Erythroblast (primary cell): ENCODE results near the gene RPLP1.

Experiments
- GATA1 ChIP-seq: IDR thresholded peaks from 2 replicates; pipeline ENCODE4 v1.6.1; 2011; ENCODE audit warnings: low read depth, mild to moderate bottlenecking, control low read depth, low read length, moderate library complexity
- POLR2A ChIP-seq: IDR thresholded peaks from 2 replicates; pipeline ENCODE4 v1.6.1; 2011; ENCODE audit warnings: mild to moderate bottlenecking, low read length

DNA sequence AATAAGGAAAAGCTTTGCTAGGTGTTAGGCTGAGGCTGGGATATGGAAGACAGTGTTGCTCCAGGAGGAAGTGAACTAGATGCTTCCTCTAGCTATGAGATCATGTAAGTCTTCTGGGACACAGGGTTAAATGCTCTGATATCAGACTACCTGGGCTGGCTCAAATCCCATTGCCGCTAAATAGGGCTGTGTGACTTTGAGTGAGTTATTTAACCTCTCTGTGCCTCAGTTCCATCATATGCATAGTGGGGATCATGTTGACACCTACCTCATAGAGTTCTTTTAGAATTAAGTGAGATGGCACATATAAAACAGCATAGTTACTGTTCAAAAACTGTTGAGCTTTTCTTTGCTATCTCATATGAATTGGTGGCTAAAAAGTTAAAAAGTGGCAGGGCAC lies 12.6 kb downstream of the RPLP1 start:
- TF ChIP-seq POLR2A = no peak
- no peak for TF ChIP-seq GATA1
